HG02943 (cell line): ENCODE results near the gene S100Z.
"Not testable (repeated sequence)": the region's sequence is repeated elsewhere in the genome, so short reads cannot be mapped to it uniquely, and the experiment has no call there.

Experiments
- ATAC-seq: cut with Tn5 transposase; IDR thresholded peaks from one replicate; pipeline ENCODE4 v1.9.1; 2021; ENCODE audit warnings: mild to moderate bottlenecking, low read depth, moderate library complexity; ENCODE audit not compliant: unreplicated experiment

S100Z gene

DNA sequence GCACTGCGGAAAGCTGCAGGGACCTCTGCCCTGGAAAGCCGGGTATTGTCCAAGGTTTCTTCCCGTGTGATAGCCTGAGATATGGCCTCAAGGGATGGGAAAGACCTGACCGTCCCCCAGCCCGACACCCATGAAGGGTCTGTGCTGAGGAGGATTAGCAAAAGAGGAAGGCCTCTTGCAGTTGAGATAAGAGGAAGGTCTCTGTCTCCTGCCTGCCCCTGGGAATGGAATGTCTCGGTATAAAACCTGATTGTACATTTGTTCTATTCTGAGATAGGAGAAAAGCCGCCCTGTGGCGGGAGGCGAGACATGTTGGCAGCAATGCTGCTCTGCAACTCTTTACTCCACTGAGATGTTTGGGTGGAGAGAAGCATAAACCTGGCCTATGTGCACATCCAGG is 95.4 kb downstream of the S100Z start:
- not testable (repeated sequence) for ATAC-seq

DNA sequence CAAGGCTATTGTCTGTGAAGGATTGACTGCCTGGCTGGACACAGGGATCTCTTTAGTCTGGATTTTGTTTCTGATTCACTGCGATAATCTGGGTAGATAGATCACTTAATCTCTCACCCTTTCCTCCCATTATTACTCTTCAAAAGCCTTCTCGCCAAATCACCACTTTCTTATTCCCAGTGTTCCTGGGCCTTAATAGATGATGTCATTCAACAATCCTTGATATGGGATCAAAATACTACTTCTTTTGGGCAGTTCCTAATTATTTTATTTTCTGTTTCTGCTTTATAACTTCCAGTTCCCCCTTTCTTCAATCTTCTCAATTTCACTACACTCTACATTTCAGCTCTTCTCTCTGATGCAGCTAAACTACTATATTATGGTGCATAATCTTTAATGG is 96.3 kb downstream of the S100Z start:
- no peak for ATAC-seq

DNA sequence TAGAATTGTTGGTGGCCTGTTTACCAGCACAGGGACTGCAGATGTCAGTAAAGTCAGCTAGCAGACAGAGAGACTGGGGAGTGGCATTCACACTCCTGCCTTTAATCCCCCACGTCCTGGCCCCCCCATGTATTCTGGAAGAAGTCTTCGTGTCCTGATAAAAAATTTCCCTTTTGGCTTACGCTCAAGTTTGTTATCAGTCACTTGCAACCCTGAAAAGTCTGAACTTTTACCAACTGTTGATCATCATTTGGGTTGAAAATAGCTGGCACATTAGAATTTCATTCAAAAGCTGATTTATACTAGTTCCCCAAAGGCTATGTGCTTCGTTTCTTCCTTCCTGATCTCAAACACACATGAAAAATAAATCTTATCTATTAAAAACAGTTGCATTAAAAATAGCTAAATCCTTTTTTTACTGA is 97.3 kb downstream of the S100Z start:
- no peak for ATAC-seq

DNA sequence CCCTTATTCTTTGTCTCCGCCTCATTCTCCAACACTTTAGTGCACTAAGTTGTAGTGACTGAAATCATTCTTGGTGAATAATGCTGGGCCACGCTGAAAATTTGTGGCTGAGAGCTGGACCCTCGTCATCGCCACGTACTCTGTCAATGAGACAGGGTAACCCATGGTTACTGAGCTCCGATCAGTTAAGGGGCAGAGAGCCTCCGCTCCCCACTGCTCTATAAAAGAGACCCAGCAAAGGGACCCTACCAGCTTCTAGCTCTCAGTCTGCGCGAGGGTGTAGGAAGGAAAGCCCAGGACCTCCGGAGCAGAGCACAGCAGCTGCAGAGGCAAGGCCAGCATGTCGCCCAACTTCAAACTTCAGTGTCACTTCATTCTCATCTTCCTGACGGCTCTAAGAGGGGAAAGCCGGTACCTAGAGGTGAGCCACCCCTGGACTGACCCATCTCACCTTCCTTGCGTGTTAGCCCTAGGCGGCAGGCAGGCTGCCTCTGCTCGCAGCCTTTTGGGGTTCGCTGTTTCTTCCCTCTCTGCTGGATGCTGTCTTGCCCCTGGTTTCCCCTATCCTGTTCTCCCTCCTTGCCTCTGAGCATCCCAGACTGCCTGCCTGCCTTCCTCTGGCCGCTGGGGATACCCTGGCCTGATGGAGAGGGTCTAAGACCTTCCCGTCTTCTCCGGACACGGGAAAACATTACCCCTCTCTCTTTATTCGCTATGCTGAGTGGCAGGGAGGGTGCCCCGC is 103.2 kb downstream of the S100Z start, which contains the start of gene CRHBP:
Gene CRHBP, plus strand, starts transcription at position 251 of the 742 bp plus-strand sequence. Its CDS starts 90 bp downstream, at position 341.
- ATAC-seq: no peak

DNA sequence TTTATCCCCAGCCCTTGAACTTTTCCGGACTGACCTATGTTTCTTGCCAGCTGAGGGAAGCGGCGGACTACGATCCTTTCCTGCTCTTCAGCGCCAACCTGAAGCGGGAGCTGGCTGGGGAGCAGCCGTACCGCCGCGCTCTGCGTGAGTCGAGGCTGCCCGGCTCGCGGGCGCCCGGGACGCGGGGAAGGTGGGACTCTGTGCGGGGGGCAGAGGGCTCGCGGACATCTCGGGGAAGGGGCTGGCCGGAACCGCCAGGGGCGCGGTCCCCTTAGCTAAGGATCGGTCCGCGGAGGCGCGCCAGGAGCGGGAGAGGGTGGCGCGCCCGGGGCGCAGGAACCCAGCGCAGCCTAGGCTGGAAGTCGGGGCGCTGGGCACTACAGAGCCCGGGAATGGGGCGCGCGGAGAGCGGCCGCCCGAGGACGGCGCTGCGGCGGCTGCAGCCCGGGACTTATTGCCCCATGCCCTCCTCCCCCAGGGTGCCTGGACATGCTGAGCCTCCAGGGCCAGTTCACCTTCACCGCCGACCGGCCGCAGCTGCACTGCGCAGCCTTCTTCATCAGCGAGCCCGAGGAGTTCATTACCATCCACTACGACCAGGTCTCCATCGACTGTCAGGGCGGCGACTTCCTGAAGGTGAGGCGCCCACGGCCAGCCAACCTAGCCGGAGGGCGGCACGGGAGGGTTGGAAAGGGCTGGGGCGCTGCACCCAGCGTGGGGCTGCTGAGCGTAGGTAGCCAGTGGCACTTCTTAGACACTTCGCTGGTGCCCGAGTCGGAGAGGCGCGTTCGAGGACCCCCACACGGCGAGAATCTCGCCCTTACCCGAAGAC is 104.0 kb downstream of the S100Z start:
- no peak for ATAC-seq

DNA sequence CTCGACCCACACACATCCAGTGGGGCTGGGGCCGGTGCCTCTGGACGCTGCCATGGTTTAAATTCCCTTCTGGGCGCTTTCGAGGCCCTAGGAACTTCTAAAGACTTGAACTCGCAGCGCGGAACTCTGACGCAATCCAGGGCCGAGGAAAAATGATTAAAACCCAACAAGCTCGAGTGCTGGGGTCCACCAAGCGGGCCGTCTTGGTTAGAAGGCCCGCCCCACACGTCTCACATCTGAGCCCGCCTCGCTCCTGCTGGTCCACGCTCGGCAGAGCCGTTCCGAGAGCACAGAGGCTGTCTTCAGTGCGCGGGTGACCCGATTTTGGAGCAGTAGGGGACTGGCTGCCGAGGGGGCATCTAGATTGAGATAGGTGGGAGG is 104.6 kb downstream of the S100Z start:
- no peak for ATAC-seq

DNA sequence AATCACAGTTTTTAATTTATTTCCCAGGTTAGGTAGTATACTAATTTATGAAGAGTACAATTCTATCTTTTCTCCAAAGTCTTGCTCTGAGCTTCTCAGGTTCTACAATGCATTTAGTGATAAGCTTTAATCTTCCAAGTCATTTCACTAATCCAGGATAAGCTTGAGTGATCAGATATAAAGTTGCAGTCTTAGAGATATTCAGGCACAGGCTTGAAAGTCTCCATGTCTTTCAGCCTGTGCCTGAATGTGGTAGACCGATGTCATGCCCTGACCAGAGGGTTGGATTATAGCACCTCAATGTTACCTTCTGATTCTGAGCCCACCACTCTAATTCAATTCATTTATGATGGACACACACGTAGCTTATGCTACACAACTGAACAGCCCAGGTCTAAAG is 106.2 kb downstream of the S100Z start:
- no peak for ATAC-seq

DNA sequence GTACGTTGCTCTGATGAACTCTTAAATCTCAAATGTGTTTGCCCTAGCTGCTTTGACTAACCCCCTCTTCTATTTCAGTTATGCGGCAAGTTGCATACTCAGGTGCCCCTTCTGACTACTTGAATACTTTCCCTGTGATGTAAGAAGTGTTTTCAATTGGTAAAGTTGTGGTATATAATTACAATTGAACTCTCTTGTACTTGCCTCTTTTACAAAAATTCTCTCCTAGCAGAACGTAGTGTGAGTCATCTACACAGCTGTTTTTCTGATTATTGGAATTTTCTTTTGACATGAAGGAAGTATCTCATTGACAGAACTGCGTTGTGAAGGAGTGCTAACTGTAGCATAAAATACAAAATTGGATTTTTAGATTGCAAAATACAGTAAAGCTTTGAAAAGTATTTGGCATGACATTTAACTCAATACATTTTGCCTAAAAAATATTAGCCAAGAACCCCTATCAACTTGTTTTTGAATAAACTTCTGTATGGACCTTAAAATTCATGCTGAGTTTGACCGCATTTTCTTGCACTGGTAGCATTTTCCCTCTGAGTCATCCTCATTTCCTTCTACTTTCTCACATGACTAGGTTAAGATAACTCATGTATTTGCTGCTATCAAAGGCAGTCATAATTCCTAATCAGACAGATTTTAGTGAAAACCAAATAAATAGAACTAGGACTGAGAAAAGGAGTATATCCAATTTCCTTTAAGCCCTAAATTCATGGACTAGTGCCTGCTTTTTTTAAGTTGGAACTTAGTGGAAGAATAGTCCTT is 109.4 kb downstream of the S100Z start:
- ATAC-seq: no peak

DNA sequence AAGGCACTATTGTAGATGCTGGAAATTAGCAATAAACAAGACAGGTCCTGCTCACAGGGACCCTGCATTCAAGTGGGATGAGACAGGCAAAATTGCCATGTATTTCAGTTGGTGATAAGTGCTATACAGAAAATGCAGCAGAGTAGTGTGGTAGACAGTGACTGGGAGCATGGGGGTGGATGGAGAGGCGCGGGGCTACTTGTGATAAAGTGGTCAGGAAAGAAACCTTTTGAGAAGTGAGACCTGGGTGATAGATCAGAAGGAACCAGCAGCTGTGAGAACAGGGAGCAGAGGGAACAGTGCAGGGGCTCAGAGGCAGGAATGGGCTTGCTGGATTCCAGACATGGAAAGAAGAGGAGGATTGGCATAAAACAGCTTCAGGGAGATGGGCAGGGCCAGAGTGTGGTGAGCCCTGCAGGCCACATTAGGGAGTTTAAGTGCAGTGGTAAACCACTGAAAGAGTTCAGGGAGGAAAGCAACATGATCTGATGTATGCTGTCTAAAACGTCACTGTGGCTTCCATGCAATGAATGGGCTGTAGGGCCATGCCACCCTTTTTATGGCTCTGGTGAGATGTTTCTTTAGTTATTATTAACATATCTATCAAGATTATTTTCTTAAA is 110.3 kb downstream of the S100Z start:
- ATAC-seq: no peak

DNA sequence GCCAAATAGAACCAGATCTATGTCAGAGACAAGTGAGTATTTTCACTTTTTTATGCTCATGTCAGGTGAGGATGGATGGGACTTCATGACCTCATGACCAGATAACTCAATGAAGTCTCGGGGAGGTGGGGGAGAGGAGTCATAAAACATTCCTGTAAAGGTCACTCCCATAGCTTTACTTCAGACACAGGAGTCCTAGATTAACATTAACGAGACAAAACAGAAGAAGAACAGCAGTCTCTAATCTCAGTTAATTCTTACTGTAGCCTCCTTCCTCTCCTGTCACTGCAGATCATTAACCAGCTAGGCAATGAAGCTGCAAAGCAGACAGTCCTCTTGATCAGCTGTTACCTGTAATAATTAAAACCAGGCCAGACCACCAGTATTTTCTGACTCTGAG is 114.2 kb downstream of the S100Z start:
- ATAC-seq: no peak
